Spleen (tissue), 11 donors: ENCODE data around the gene CAPNS2. TPM values are rescaled to one million over a fixed set of nuclear protein-coding genes. Genes with fewer than 3 reads are reported as not detected.

ENCODE experiments used
- DNase-seq: peaks from one replicate; pipeline ENCODE4 v3.0.0-alpha.2; 2020
- H3K27ac ChIP-seq, 8 donors: fragments of 200-600 bp; sonication (generic) in 7 of 8; 1 replicate in 4 of 8; 2 replicates in 4 of 8; pipeline versions ENCODE4 v1.5.0 to v1.8.0; 2016 to 2021; ENCODE audit warnings: inconsistent platforms in 4 of 8, mild to moderate bottlenecking in 4 of 8, moderate library complexity in 1 of 8
- H3K27me3 ChIP-seq, 7 donors: fragments of 200-600 bp; sonication (generic) in 6 of 7; replicated peaks in 1 of 7; 1 replicate in 4 of 7; 2 replicates in 3 of 7; pipeline versions ENCODE4 v1.5.0 to v1.8.0; 2016 to 2021; ENCODE audit warnings: inconsistent platforms in 3 of 7, mild to moderate bottlenecking in 1 of 7
- H3K36me3 ChIP-seq, 6 donors: fragments of 200-600 bp; sonication (generic) in 5 of 6; 1 replicate in 4 of 6; 2 replicates in 2 of 6; pipeline versions ENCODE4 v1.5.0 to v1.8.0; 2016 to 2021; ENCODE audit warnings: inconsistent platforms in 2 of 6
- H3K4me1 ChIP-seq, 6 donors: fragments of 200-600 bp; sonication (generic) in 5 of 6; 1 replicate in 3 of 6; 2 replicates in 3 of 6; pipeline versions ENCODE4 v1.5.0 to v1.8.0; 2016 to 2021; ENCODE audit warnings: inconsistent platforms in 3 of 6
- H3K4me3 ChIP-seq, 8 donors: fragments of 200-600 bp; sonication (generic) in 7 of 8; 1 replicate in 4 of 8; 2 replicates in 4 of 8; pipeline versions ENCODE4 v1.5.0 to v1.8.0; 2016 to 2021; ENCODE audit warnings: inconsistent platforms in 4 of 8, mild to moderate bottlenecking in 4 of 8, moderate library complexity in 2 of 8
- H3K9me3 ChIP-seq, 8 donors: fragments of 200-600 bp; sonication (generic) in 7 of 8; 1 replicate in 4 of 8; 2 replicates in 4 of 8; pipeline versions ENCODE4 v1.5.0 to v1.8.0; 2016 to 2021; ENCODE audit warnings: inconsistent platforms in 4 of 8
- CTCF ChIP-seq, 11 experiments: fragments of 200-600 bp in 7 of 11; fragments of 450-650 bp in 4 of 11; sonication (generic) in 4 of 11; IDR thresholded peaks in 8 of 11; conservative IDR thresholded peaks in 3 of 11; 1 replicate in 7 of 11; 2 replicates in 4 of 11; pipeline versions ENCODE4 v1.4.0 to v1.8.0; 2016 to 2021; ENCODE audit warnings: antibody characterized with exemption in 11 of 11, inconsistent platforms in 4 of 11, mild to moderate bottlenecking in 1 of 11
- POLR2A ChIP-seq, 3 donors: fragments of 450-650 bp; IDR thresholded peaks; one replicate each; pipeline ENCODE4 v1.5.1; 2017; ENCODE audit warnings: antibody characterized with exemption in 3 of 3, mild to moderate bottlenecking in 1 of 3
- POLR2AphosphoS5 ChIP-seq, 3 donors: sonication (generic); formaldehyde crosslinking; IDR thresholded peaks; one replicate each; pipeline ENCODE4 v1.5.1; 2017; ENCODE audit warnings: antibody characterized with exemption in 3 of 3
- WGBS, 5 donors: extraction: QIAGEN DNeasy Blood & Tissue Kit in 3 of 5; methylation state at CpG; one replicate each; pipeline versions ENCODE4 v1.1.5 to v1.1.7; 2013 to 2018; 5-methylcytosine and 5-hydroxymethylcytosine counted together
- intact Hi-C: fragments of 100-400 bp; cut with DNase I; formaldehyde crosslinking; loops from one replicate; pipeline ENCODE4 v1.15.0; 2023; ENCODE audit warnings: low total_unique reads
- polyA plus RNA-seq, 3 donors: library from polyadenylated mRNA; stranded (reverse); fragments of 200-250 nt; gene quantifications; one replicate each; pipeline ENCODE4 v1.2.1, GENCODE V29; 2013
- total RNA-seq, 7 donors: library from RNA; depleted of rRNA in 3 of 7; stranded (reverse); fragments of >200 nt in 3 of 7; fragmentation: NEBNext Ultra II Directional in 4 of 7; extraction: Animal tissue kit (Norgen Biotek cat#: 25700) in 4 of 7; gene quantifications; one replicate each; pipeline versions ENCODE4 v1.1.0 to v1.2.1, GENCODE V29; 2016 to 2021
- donor health status: healthy with polysubstance abuse.
- donor health status: DM: no; HTN: no; CAD: no; lungs with moderate emphysema.
- donor health status: DM: no; HTN: no; CAD: no.
- donor health status: Bipolar disorder and iron deficiency.
- donor health status: healthy.
- donor health status: DM: no; HTN: no; CAD: no.
- donor health status: DM: yes; HTN: yes; CAD: no.

Gene CAPNS2
- total and polyA plus RNA-seq, 10 donors, result 0.09 to 3.9 (median 2.6) TPM; not detected in 4

- TF ChIP-seq POLR2AphosphoS5 (IDR thresholded peaks at IDR 0.05) (no peak), POLR2A (IDR thresholded peaks at IDR 0.05) (no peak), CTCF (IDR thresholded peaks at IDR 0.05 in 8 of 11, conservative IDR thresholded peaks at IDR 0.05 in 3 of 11) (no peak)
- H3K4me3 ChIP-seq, result no peak overlapping the region
- DNase-seq, result no peak
- H3K27ac ChIP-seq, result peak overlapping the region in 1 of 8 donors; percentile 31
- intact Hi-C loops, result no loop called here
- 71 to 80% (median 74%) methylated on average over 1 of the region's 1 CpG for WGBS, 5 donors
- H3K4me1 ChIP-seq, result peaks cover 0 to 9% (median 0%) of the 10 kb centered on the region in 6 donors
- no peaks in the 10 kb centered on the region for H3K9me3 ChIP-seq
- no peaks in the 10 kb centered on the region for H3K27me3 ChIP-seq
- H3K36me3 ChIP-seq, result peaks cover 0 to 49% (median 0%) of the 10 kb centered on the region in 6 donors
These were observed 9.0 kb downstream of the CAPNS2 start for GRCh38 chr16:55575496-55575895.

GRCh38 chr16:55576384-55576783, 9.9 kb downstream of the CAPNS2 start:
- Histone ChIP-seq H3K27me3 (no peaks in the 10 kb centered on the region), H3K9me3 (no peaks in the 10 kb centered on the region), H3K27ac (no peak overlapping the region), H3K4me3 (no peak overlapping the region), H3K4me1 (peaks cover 0 to 9% (median 0%) of the 10 kb centered on the region in 6 donors), H3K36me3 (peaks cover 0 to 58% (median 0%) of the 10 kb centered on the region in 6 donors)
- DNase-seq, result no peak
- TF ChIP-seq POLR2A (IDR thresholded peaks at IDR 0.05) (no peak), POLR2AphosphoS5 (IDR thresholded peaks at IDR 0.05) (no peak), CTCF (IDR thresholded peaks at IDR 0.05 in 8 of 11, conservative IDR thresholded peaks at IDR 0.05 in 3 of 11) (no peak)
- 86 to 99% (median 91%) methylated on average over 2 of the region's 2 CpGs for WGBS, 5 donors
- intact Hi-C loops, result no loop called here

- no peaks in the 10 kb centered on the region for H3K27me3 ChIP-seq
- TF ChIP-seq POLR2A (IDR thresholded peaks at IDR 0.05) (no peak), POLR2AphosphoS5 (IDR thresholded peaks at IDR 0.05) (no peak), CTCF (IDR thresholded peaks at IDR 0.05 in 8 of 11, conservative IDR thresholded peaks at IDR 0.05 in 3 of 11) (no peak)
- intact Hi-C loops, result no loop called here
- no peak overlapping the region for H3K4me3 ChIP-seq
- H3K27ac ChIP-seq, result no peak overlapping the region
- no peak for DNase-seq
- H3K36me3 ChIP-seq, result peaks cover 0 to 72% (median 0%) of the 10 kb centered on the region in 6 donors
- no peaks in the 10 kb centered on the region for H3K9me3 ChIP-seq
- WGBS, 5 donors, result 62 to 82% (median 74%) methylated on average over 3 of the region's 3 CpGs
- peaks cover 0 to 9% (median 0%) of the 10 kb centered on the region in 6 donors for H3K4me1 ChIP-seq
These were observed 11.4 kb downstream of the CAPNS2 start for GRCh38 chr16:55577887-55578286.

- peaks cover 0 to 43% (median 0%) of the 10 kb centered on the region in 6 donors for H3K36me3 ChIP-seq
- no peak overlapping the region for H3K27ac ChIP-seq
- intact Hi-C loops, result no loop called here
- H3K4me3 ChIP-seq, result no peak overlapping the region
- H3K27me3 ChIP-seq, result no peaks in the 10 kb centered on the region
- no peaks in the 10 kb centered on the region for H3K4me1 ChIP-seq
- H3K9me3 ChIP-seq, result no peaks in the 10 kb centered on the region
- no peak for DNase-seq
- TF ChIP-seq POLR2A (IDR thresholded peaks at IDR 0.05) (no peak), POLR2AphosphoS5 (IDR thresholded peaks at IDR 0.05) (no peak), CTCF (IDR thresholded peaks at IDR 0.05 in 8 of 11, conservative IDR thresholded peaks at IDR 0.05 in 3 of 11) (no peak)
- 58 to 78% (median 74%) methylated on average over 2 of the region's 2 CpGs for WGBS, 5 donors
These were observed 19.1 kb downstream of the CAPNS2 start for GRCh38 chr16:55585631-55586030.
